IMR-90 (cell line): ENCODE results near the gene VAC14. TPM values are rescaled to one million over a fixed set of nuclear protein-coding genes. Genes with fewer than 3 reads are reported as not detected.

Source experiments
- ATAC-seq: fragments of 200-7000 bp; cut with Tn5 transposase; 2 replicates; pipeline ENCODE4 v1.9.1; 2020; ENCODE audit warnings: low read depth, mild to moderate bottlenecking, moderate library complexity
- BruUV-seq: library from RNA; stranded (reverse); fragments of 400-500 nt; replicated peaks from 2 replicates; lab custom pipeline; 2021; lab: Mats Ljungman, UMichigan
- CTCF ChIA-PET: fragments of 300-600 bp; formaldehyde crosslinking; extraction: SDS; loops from one replicate; lab custom pipeline; 2021; ENCODE audit warnings: antibody characterized with exemption; lab: Yijun Ruan, JAX
- POLR2A ChIA-PET: fragments of 300-600 bp; sonication (Branson Sonifier 250); formaldehyde crosslinking; loops from one replicate; lab custom pipeline; 2022; ENCODE audit warnings: antibody characterized with exemption; ENCODE audit not compliant: unreplicated experiment; lab: Charles Lee
- DNase-seq: peaks from one replicate; pipeline ENCODE4 v3.0.0; 2013
- H2AFZ ChIP-seq: replicated peaks from 2 replicates; pipeline ENCODE3; 2013; ENCODE audit warnings: low read length, mild to moderate bottlenecking; ENCODE audit not compliant: poor library complexity
- H2AK5ac ChIP-seq: 2 replicates; pipeline ENCODE4 v1.6.1; 2013; ENCODE audit warnings: low read depth, low read length, inconsistent platforms
- H2AK9ac ChIP-seq: replicated peaks from 2 replicates; pipeline ENCODE3; 2013; ENCODE audit warnings: mild to moderate bottlenecking, low read depth, low read length, moderate library complexity; ENCODE audit not compliant: poor library complexity
- H2BK120ac ChIP-seq: 2 replicates; pipeline ENCODE4 v1.6.1; 2013; ENCODE audit warnings: low read depth, low read length, inconsistent platforms
- H2BK15ac ChIP-seq: 3 replicates; pipeline ENCODE4 v1.6.1; 2013; ENCODE audit warnings: low read depth, low read length, inconsistent platforms
- H2BK20ac ChIP-seq: 2 replicates; pipeline ENCODE4 v1.6.1; 2013; ENCODE audit warnings: low read depth, mild to moderate bottlenecking, inconsistent platforms, low read length, moderate library complexity
- H2BK5ac ChIP-seq: 2 replicates; pipeline ENCODE4 v1.6.1; 2013; ENCODE audit warnings: mild to moderate bottlenecking, low read depth, low read length, inconsistent platforms; ENCODE audit not compliant: poor library complexity, severe bottlenecking
- H3K14ac ChIP-seq: replicated peaks from 2 replicates; pipeline ENCODE4 v1.6.1; 2013; ENCODE audit warnings: low read depth, low read length, inconsistent platforms
- H3K18ac ChIP-seq: 2 replicates; pipeline ENCODE4 v1.6.1; 2013; ENCODE audit warnings: low read depth, low read length, control low read depth
- H3K23ac ChIP-seq: 2 replicates; pipeline ENCODE4 v1.6.1; 2013; ENCODE audit warnings: low read depth, low read length, inconsistent platforms
- H3K27ac ChIP-seq: 2 replicates; pipeline ENCODE4 v1.5.1; 2013; ENCODE audit warnings: mild to moderate bottlenecking, control low read depth, low read length; ENCODE audit not compliant: insufficient read depth
- H3K27me3 ChIP-seq: 2 replicates; pipeline ENCODE4 v1.6.1; 2013; ENCODE audit warnings: low read length; ENCODE audit not compliant: control insufficient read depth, insufficient read depth
- H3K36me3 ChIP-seq: 2 replicates; pipeline ENCODE4 v1.6.1; 2013; ENCODE audit warnings: low read length, mixed read lengths; ENCODE audit not compliant: control insufficient read depth, insufficient read depth
- H3K4ac ChIP-seq: 2 replicates; pipeline ENCODE4 v1.6.1; 2013; ENCODE audit warnings: low read depth, low read length, inconsistent platforms
- H3K4me1 ChIP-seq: 2 replicates; pipeline ENCODE4 v1.6.1; 2013; ENCODE audit warnings: low read length, mixed read lengths; ENCODE audit not compliant: control insufficient read depth, insufficient read depth
- H3K4me2 ChIP-seq: 2 replicates; pipeline ENCODE4 v1.6.1; 2013; ENCODE audit warnings: low read depth, mild to moderate bottlenecking, control low read depth, low read length, moderate library complexity
- H3K4me3 ChIP-seq: 2 replicates; pipeline ENCODE4 v1.5.1; 2013; ENCODE audit warnings: low read depth, mild to moderate bottlenecking, control low read depth, low read length, moderate library complexity; ENCODE audit not compliant: insufficient read depth
- H3K56ac ChIP-seq: 2 replicates; pipeline ENCODE4 v1.6.1; 2013; ENCODE audit warnings: low read length, inconsistent platforms; ENCODE audit not compliant: insufficient read depth; ENCODE audit errors: extremely low read depth
- H3K79me1 ChIP-seq, 2 experiments: 2 replicates each; pipeline ENCODE4 v1.6.1; 2013; ENCODE audit warnings: low read length in 2 of 2, inconsistent platforms in 1 of 2, low read depth in 1 of 2
- H3K9ac ChIP-seq: 2 replicates; pipeline ENCODE4 v1.6.1; 2013; ENCODE audit warnings: low read depth, low read length, control low read depth
- H3K9me1 ChIP-seq: 2 replicates; pipeline ENCODE4 v1.6.1; 2013; ENCODE audit warnings: low read length, inconsistent platforms; ENCODE audit not compliant: insufficient read depth
- H3K9me3 ChIP-seq: 2 replicates; pipeline ENCODE4 v1.6.1; 2013; ENCODE audit warnings: low read length; ENCODE audit not compliant: control insufficient read depth, insufficient read depth
- H4K20me1 ChIP-seq: 2 replicates; pipeline ENCODE4 v1.6.1; 2013; ENCODE audit warnings: low read length, inconsistent platforms; ENCODE audit not compliant: insufficient read depth
- H4K5ac ChIP-seq: 2 replicates; pipeline ENCODE4 v1.6.1; 2013; ENCODE audit warnings: mild to moderate bottlenecking, low read depth, low read length, control low read depth
- H4K8ac ChIP-seq, 2 experiments: 2 replicates each; pipeline ENCODE4 v1.6.1; 2013; ENCODE audit warnings: low read depth in 2 of 2, low read length in 2 of 2, control low read depth in 1 of 2, inconsistent platforms in 1 of 2
- H4K91ac ChIP-seq: 2 replicates; pipeline ENCODE4 v1.6.1; 2013; ENCODE audit warnings: low read depth, low read length, inconsistent platforms; ENCODE audit not compliant: insufficient read depth
- BHLHE40 ChIP-seq: fragments of 150-350 bp; IDR thresholded peaks from 2 replicates; pipeline ENCODE4 v1.6.1; 2016; ENCODE audit warnings: mild to moderate bottlenecking, low read depth, low read length
- CTCF ChIP-seq: conservative IDR thresholded peaks from 2 replicates; pipeline ENCODE4 v1.5.1; 2012; ENCODE audit warnings: mild to moderate bottlenecking, low read depth, low read length, improper control_type of control experiment
- FOS ChIP-seq: fragments of 150-350 bp; IDR thresholded peaks from 2 replicates; pipeline ENCODE4 v1.6.1; 2016; ENCODE audit warnings: low read depth, low read length
- MAZ ChIP-seq: IDR thresholded peaks from 2 replicates; pipeline ENCODE4 v1.6.1; 2012; ENCODE audit warnings: low read depth, mild to moderate bottlenecking, low read length, improper control_type of control experiment, moderate library complexity, borderline replicate concordance
- MXI1 ChIP-seq: IDR thresholded peaks from 2 replicates; pipeline ENCODE4 v1.6.1; 2012; ENCODE audit warnings: low read depth, mild to moderate bottlenecking, low read length, moderate library complexity, borderline replicate concordance
- NFE2L2 ChIP-seq: fragments of 150-350 bp; IDR thresholded peaks from 2 replicates; pipeline ENCODE4 v1.6.1; 2016; ENCODE audit warnings: low read depth, mild to moderate bottlenecking, low read length
- RCOR1 ChIP-seq: IDR thresholded peaks from 2 replicates; pipeline ENCODE4 v1.6.1; 2012; ENCODE audit warnings: mild to moderate bottlenecking, low read length, improper control_type of control experiment; ENCODE audit not compliant: insufficient replicate concordance
- RFX5 ChIP-seq: IDR thresholded peaks from 2 replicates; pipeline ENCODE4 v1.8.0; 2012; ENCODE audit warnings: low read depth, mild to moderate bottlenecking, low read length, moderate library complexity
- SMC3 ChIP-seq: fragments of 150-350 bp; IDR thresholded peaks from 2 replicates; pipeline ENCODE4 v1.6.1; 2016; ENCODE audit warnings: low read depth, mild to moderate bottlenecking, antibody characterized with exemption, low read length, moderate library complexity
- WGBS, 2 experiments: methylation state at CpG; one replicate each; pipeline versions ENCODE4 v1.1.5 to v1.1.7; 2013; ENCODE audit warnings: missing lambda C conversion rate in 2 of 2; ENCODE audit not compliant: insufficient read length in 1 of 2; ENCODE audit errors: extremely low coverage in 2 of 2; 5-methylcytosine and 5-hydroxymethylcytosine counted together
- dilution Hi-C: fragments of 300-500 bp; cut with HindIII; formaldehyde crosslinking; loops from one replicate; pipeline ENCODE4 v1.14.3; 2018; ENCODE audit warnings: low sequenced_read_pairs; ENCODE audit not compliant: unreplicated experiment
- in situ Hi-C: fragments of 300-500 bp; cut with MboI; formaldehyde crosslinking; loops from 3 replicates; pipeline ENCODE4 v1.14.3; 2019; ENCODE audit warnings: low sequenced_read_pairs, inconsistent platforms, mixed read lengths
- intact Hi-C: fragments of 100-400 bp; cut with micrococcal nuclease; formaldehyde crosslinking; loops from 2 replicates; pipeline ENCODE4 v1.10.0; 2022
- polyA plus RNA-seq, 3 experiments: library from polyadenylated mRNA; depleted of rRNA; stranded (reverse); fragments of >200 nt; gene quantifications; 2 replicates each; pipeline ENCODE4 v1.2.3, GENCODE V29; 2012; ENCODE audit warnings: low replicate concordance in 1 of 3
- total RNA-seq: library from RNA; depleted of rRNA; stranded (reverse); fragments of >200 nt; gene quantifications from 2 replicates; pipeline ENCODE4 v1.2.3, GENCODE V29; 2012
- TF ChIP-seq, protein P1 (sequence below): fragments of 150-350 bp; IDR thresholded peaks from 2 replicates; pipeline ENCODE4 v1.6.1; 2017; ENCODE audit warnings: mild to moderate bottlenecking, antibody characterized with exemption, low read length, low read depth

The VAC14 gene
- total and polyA plus RNA-seq, 2 of the 4 experiments (the other 2 are of a cell fraction), result 21.1 to 40.2 TPM

DNA sequence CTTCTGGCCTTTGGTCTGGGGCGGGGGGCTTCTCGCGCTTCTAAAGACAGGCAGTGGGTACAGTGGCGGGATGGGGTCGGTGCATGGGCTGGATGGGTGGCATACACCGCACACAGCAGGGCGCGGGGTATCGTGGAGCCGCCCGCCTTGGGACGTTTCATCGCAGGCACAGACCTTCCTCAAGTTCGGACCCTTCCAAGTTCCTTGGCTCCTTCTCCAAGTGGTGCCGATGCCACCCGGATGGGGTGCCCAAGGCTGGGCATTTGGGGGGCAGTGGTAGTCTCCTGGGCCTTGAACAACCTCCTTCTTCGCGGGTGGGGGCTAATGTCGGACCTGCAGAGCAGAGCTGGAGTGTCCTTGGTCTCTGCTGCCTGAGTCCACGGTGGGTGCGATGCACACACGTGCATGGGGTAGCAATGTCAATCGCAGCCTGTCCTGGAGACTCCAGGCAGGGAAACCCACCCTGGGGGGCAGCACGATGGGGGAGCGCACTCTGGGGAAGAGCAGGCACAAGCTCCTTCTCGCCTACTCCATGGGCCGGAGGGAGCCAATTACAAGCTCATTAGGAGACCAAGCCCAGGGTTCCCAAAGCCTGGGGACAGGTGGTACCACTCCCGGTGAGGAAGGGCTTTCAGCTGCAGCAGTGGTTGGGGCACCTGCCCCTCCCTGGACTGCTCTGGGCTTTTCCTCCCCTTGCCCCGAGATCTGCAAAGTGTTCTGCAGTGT lies 114.4 kb downstream of the VAC14 start (continued):
- TF ChIP-seq MXI1, result no peak
- no peak for TF ChIP-seq NFE2L2

DNA sequence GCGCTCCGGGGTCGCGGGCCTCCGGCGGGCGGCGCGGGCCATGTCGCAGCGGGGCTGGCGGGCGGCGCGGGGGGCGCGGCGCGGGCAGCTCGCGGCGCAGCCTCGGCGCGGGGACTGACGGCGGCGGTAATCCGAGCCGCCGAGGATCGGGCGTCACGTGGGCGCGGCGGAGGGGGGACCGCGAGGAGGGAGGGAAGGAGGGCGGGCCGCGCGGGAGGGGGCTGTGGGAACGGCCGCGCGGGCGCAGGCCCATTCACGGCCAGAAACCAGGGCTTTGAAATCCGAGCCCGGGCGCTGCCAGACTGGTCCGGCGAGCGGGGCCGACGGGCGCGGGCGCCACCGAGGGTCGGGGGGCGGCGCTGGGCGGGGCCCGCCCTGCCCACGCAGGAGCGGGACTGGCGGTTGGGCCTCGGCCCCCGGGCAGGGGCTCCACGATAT lies 115.0 kb downstream of the VAC14 start, which contains the start of gene MTSS2:
Gene MTSS2, minus strand, starts transcription at position 116 of the 438 bp plus-strand sequence. CDS start 262 bp downstream, outside the sequence.
- peaks cover 37% of the 10 kb centered on the region for H3K9me1 ChIP-seq
- ChIA-PET CTCF (interaction anchor here (1.4 to 1.9 kb wide), 2 partner anchors 29 to 84 kb away, joined by 3 to 6 read pairs; no protein-coding TSS in a partner anchor), POLR2A (interaction anchor here (1.4 kb wide), 1 partner anchor 17 kb away, joined by 4 read pairs; no protein-coding TSS in a partner anchor)
- peaks cover 61% of the 10 kb centered on the region for H3K4me1 ChIP-seq
- peak within 1 kb of the TSS; percentile 58 for H3K18ac ChIP-seq
- peak within 1 kb of the TSS; percentile 75 for H4K5ac ChIP-seq
- peak within 1 kb of the TSS; percentile 98 for H2AK9ac ChIP-seq
- WGBS, 2 experiments, result 0% methylated on average over 1 of the region's 72 CpGs; no CpG with 5 or more reads in 1 of the 2 experiments
- H2BK15ac ChIP-seq, result peak within 1 kb of the TSS; percentile 54; the same call in 2 of the 3 replicates
- H4K8ac ChIP-seq, result peak within 1 kb of the TSS; percentile 88 to 98
- peak within 1 kb of the TSS; percentile 78 for H3K56ac ChIP-seq
- H2BK5ac ChIP-seq, result peak within 1 kb of the TSS; percentile 85
- H3K9ac ChIP-seq, result peak within 1 kb of the TSS; percentile 93
- H2AK5ac ChIP-seq, result peak within 1 kb of the TSS; percentile 97
- ATAC-seq (peak; percentile 70), DNase-seq (peak; percentile 85)
- H2BK20ac ChIP-seq, result peak within 1 kb of the TSS; percentile 61
- H3K4me3 ChIP-seq, result peak within 1 kb of the TSS; percentile 90
- H2BK120ac ChIP-seq, result peak within 1 kb of the TSS; percentile 93
- BruUV-seq, result no TSS peak
- peak within 1 kb of the TSS; percentile 78 for H3K4me2 ChIP-seq
- H3K27ac ChIP-seq, result peak within 1 kb of the TSS; percentile 92
- in situ Hi-C loops, result loop anchor here (5.0 to 25.0 kb wide), 2 partner anchors 51 to 676 kb away; partner anchors contain the start of gene CALB2
- peak within 1 kb of the TSS; percentile 96 for H3K23ac ChIP-seq
- peak within 1 kb of the TSS; percentile 97 for H4K91ac ChIP-seq
- H3K14ac ChIP-seq, result peak within 1 kb of the TSS; percentile 93
- H3K79me1 ChIP-seq, result peaks cover 0 to 67% of the 10 kb centered on the region in 2 experiments
- H3K4ac ChIP-seq, result peak within 1 kb of the TSS; percentile 99
- no peaks in the 10 kb centered on the region for H3K9me3 ChIP-seq
- dilution Hi-C loops, result no loop called here
- H3K27me3 ChIP-seq, result no peaks in the 10 kb centered on the region
- peaks cover 14% of the 10 kb centered on the region for H3K36me3 ChIP-seq
- intact Hi-C loops, result loop anchor here (1.0 to 5.0 kb wide), 2 partner anchors 52 to 671 kb away; partner anchors contain the start of gene CALB2
- TF ChIP-seq MAZ (peak; percentile 99), RFX5 (no peak), FOS (no peak), SMC3 (peak; percentile 5; the same call in 1 of the 2 replicates), RCOR1 (no peak), MXI1 (peak; percentile 75), CTCF (0 out of 2 replicates have a peak, but pooled peaks have one; percentile 2), BHLHE40 (peak; percentile 58)
- TF ChIP-seq, protein P1, sequence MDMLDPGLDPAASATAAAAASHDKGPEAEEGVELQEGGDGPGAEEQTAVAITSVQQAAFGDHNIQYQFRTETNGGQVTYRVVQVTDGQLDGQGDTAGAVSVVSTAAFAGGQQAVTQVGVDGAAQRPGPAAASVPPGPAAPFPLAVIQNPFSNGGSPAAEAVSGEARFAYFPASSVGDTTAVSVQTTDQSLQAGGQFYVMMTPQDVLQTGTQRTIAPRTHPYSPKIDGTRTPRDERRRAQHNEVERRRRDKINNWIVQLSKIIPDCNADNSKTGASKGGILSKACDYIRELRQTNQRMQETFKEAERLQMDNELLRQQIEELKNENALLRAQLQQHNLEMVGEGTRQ, result peak; percentile 96
- H4K20me1 ChIP-seq, result peaks cover 43% of the 10 kb centered on the region
- peak within 1 kb of the TSS; percentile 83 for H2AFZ ChIP-seq
